Suprapubic skin (tissue), 4 donors: ENCODE measurements around the gene UBXN1. TPM values are rescaled to one million over a fixed set of nuclear protein-coding genes. Genes with fewer than 3 reads are reported as not detected.

Source experiments
- DNase-seq, 2 donors: peaks; one replicate each; pipeline ENCODE4 v3.0.0-alpha.2; 2019; ENCODE audit warnings: low spot score in 2 of 2
- H3K27ac ChIP-seq: fragments of 200-600 bp; sonication (generic); one replicate; pipeline ENCODE4 v1.5.1; 2019
- H3K27me3 ChIP-seq: fragments of 200-600 bp; sonication (generic); one replicate; pipeline ENCODE4 v1.5.1; 2019
- H3K36me3 ChIP-seq: fragments of 200-600 bp; sonication (generic); one replicate; pipeline ENCODE4 v1.5.1; 2019
- H3K4me1 ChIP-seq: fragments of 200-600 bp; sonication (generic); one replicate; pipeline ENCODE4 v1.5.1; 2019
- H3K4me3 ChIP-seq: fragments of 200-600 bp; sonication (generic); one replicate; pipeline ENCODE4 v1.5.1; 2019; ENCODE audit warnings: mild to moderate bottlenecking
- H3K9me3 ChIP-seq: fragments of 200-600 bp; sonication (generic); one replicate; pipeline ENCODE4 v1.5.1; 2019
- EP300 ChIP-seq: sonication (generic); formaldehyde crosslinking; IDR thresholded peaks from one replicate; pipeline ENCODE4 v1.6.1; 2017; ENCODE audit warnings: antibody characterized with exemption
- POLR2A ChIP-seq, 2 donors: fragments of 450-650 bp; IDR thresholded peaks; one replicate each; pipeline ENCODE4 v1.6.1; 2017; ENCODE audit warnings: antibody characterized with exemption in 2 of 2, mild to moderate bottlenecking in 2 of 2, moderate library complexity in 2 of 2
- POLR2AphosphoS5 ChIP-seq, 3 donors: sonication (generic); formaldehyde crosslinking; IDR thresholded peaks; one replicate each; pipeline ENCODE4 v1.6.1; 2017; ENCODE audit warnings: antibody characterized with exemption in 3 of 3
- WGBS: methylation state at CpG from one replicate; pipeline ENCODE4 v1.1.5; 2018; 5-methylcytosine and 5-hydroxymethylcytosine counted together
- total RNA-seq, 4 donors: library from RNA; depleted of rRNA; stranded (reverse); fragments of >200 nt; gene quantifications; one replicate each; pipeline ENCODE4 v1.1.0, GENCODE V29; 2016
- TF ChIP-seq, protein P1 (sequence below), 2 donors: fragments of 200-600 bp in 1 of 2; fragments of 450-650 bp in 1 of 2; sonication (generic) in 1 of 2; IDR thresholded peaks; one replicate each; pipeline ENCODE4 v1.5.1; 2016 to 2019; ENCODE audit warnings: antibody characterized with exemption in 2 of 2, mild to moderate bottlenecking in 1 of 2, moderate library complexity in 1 of 2

The UBXN1 gene
- total RNA-seq, 4 donors from 2014 or later: 125 to 194 (median 143) TPM

DNA sequence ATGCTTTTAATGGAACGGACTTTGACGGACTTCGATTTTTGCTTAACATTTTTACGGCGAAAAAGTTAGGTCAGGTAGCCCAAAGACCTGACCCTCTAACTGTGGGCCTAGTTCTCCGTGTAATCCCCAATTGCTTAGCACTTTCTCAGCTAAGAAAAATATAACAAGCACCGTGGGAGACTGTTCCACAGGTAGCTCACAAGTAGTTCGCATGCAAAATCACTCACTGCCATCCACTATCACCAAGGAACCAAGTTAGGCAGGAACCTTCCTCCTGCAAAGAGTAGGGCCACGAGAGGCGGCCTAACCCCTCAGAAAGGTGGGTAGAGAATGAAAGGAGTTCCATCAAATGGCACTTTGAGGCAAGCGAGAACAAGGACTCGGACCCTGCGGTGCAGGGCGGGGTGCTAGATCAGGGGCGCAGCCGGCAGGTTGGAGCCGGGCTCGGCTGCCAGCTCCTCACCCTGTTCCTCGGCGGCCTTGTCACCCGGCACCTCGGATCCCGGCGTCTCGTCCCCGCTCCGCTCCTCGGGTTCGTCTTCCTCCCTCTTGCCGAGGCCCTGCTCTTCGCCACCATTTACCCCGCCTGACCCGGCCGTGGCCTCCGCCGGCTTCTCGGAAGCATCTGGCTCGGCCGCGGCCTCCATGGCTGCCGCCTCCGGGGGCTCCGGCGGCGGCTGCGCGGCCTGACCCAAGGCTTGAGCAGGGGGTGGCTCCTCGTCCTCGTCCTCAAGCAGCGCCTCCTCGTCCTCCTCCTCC lies 47.5 kb upstream of the UBXN1 start:
- H3K4me3 ChIP-seq: peak overlapping the region; percentile 95
- peaks cover 28% of the 10 kb centered on the region for H3K36me3 ChIP-seq
- TF ChIP-seq POLR2A (IDR thresholded peaks at IDR 0.05) (no peak), POLR2AphosphoS5 (IDR thresholded peaks at IDR 0.05) (peak in 1 of 3 donors; percentile 25)
- TF ChIP-seq, protein P1, sequence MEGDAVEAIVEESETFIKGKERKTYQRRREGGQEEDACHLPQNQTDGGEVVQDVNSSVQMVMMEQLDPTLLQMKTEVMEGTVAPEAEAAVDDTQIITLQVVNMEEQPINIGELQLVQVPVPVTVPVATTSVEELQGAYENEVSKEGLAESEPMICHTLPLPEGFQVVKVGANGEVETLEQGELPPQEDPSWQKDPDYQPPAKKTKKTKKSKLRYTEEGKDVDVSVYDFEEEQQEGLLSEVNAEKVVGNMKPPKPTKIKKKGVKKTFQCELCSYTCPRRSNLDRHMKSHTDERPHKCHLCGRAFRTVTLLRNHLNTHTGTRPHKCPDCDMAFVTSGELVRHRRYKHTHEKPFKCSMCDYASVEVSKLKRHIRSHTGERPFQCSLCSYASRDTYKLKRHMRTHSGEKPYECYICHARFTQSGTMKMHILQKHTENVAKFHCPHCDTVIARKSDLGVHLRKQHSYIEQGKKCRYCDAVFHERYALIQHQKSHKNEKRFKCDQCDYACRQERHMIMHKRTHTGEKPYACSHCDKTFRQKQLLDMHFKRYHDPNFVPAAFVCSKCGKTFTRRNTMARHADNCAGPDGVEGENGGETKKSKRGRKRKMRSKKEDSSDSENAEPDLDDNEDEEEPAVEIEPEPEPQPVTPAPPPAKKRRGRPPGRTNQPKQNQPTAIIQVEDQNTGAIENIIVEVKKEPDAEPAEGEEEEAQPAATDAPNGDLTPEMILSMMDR (IDR thresholded peaks at IDR 0.05): no peak
- H3K27me3 ChIP-seq: no peaks in the 10 kb centered on the region
- no peaks in the 10 kb centered on the region for H3K9me3 ChIP-seq
- peak in 1 of 2 donors; percentile 73 for DNase-seq
- under 1% methylated on average over 11 of the region's 51 CpGs for WGBS
- H3K27ac ChIP-seq: peak overlapping the region; percentile 97
- peaks cover 53% of the 10 kb centered on the region for H3K4me1 ChIP-seq

DNA sequence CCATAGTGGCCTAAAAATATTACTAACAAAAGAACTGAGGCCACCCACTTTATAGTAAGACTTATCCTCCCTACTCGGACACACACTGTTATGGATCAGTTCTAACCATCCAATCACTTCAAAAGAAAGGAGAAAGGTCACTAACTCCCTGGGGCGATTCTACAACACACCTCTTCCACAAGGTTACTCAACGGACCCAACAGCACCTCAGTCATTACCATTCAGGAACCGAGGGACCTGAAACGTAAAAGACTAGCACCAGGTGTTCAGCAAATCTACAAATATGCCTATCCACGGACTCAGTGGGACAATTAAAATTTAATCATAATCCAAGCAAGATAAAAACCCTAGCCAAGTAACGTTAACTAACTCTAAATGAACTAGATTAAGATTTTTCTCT lies 46.8 kb upstream of the UBXN1 start:
- Histone ChIP-seq H3K36me3 (peaks cover 35% of the 10 kb centered on the region), H3K27ac (peak overlapping the region; percentile 97), H3K4me3 (peak overlapping the region; percentile 95), H3K4me1 (peaks cover 50% of the 10 kb centered on the region), H3K9me3 (no peaks in the 10 kb centered on the region), H3K27me3 (no peaks in the 10 kb centered on the region)
- DNase-seq: peak in 1 of 2 donors; percentile 1
- TF ChIP-seq POLR2AphosphoS5 (IDR thresholded peaks at IDR 0.05) (no peak), EP300 (no peak), POLR2A (IDR thresholded peaks at IDR 0.05) (no peak)
- TF ChIP-seq, protein P1 (IDR thresholded peaks at IDR 0.05): no peak
- 2% methylated on average over 7 of the region's 7 CpGs for WGBS

DNA sequence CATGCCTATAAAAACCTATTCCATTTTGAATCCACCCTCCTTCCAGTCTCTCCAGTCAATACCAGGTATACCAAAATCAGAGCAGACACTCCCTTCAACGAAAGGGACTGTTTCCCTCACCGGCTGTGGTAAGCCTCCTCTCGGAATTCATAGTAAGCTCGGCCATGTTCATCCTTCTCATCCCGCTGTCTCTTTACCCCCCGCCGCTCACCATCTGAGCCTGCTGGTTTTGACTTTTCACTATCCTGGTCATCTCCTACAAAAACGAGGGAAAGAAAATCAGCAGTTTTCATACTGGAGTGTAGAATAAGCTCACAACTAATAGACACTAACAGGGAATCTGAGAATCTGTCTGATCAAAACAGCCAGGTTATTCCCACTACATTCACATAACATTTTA lies 45.3 kb upstream of the UBXN1 start:
- Histone ChIP-seq H3K27ac (no peak overlapping the region), H3K36me3 (peaks cover 50% of the 10 kb centered on the region), H3K27me3 (no peaks in the 10 kb centered on the region), H3K4me1 (peaks cover 40% of the 10 kb centered on the region), H3K9me3 (no peaks in the 10 kb centered on the region), H3K4me3 (peak overlapping the region; percentile 95)
- 22% methylated on average over 8 of the region's 8 CpGs for WGBS
- DNase-seq: peak in 1 of 2 donors; percentile 31
- no peak for TF ChIP-seq POLR2A (IDR thresholded peaks at IDR 0.05)
- TF ChIP-seq EP300: no peak
- TF ChIP-seq, protein P1 (IDR thresholded peaks at IDR 0.05): no peak
- TF ChIP-seq POLR2AphosphoS5 (IDR thresholded peaks at IDR 0.05): no peak

DNA sequence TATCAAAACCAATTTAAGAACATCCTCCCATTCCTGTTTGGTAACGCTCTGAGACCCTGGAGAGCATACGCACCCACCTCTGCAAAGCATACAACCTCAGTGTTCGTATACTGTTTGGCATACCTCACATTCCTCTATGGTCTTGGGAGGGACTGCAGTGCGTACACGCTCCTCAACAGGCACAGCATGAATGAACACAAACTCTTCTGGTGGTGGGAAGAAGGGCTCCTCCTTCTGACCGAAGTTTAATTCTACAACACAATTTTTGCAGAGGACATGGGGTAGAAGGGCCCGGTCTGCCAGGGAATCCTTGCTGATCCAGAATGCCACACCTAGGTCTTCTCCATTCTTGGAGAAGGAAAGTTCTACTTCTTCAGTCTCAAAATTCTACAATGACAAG lies 43.1 kb upstream of the UBXN1 start:
- peaks cover 49% of the 10 kb centered on the region for H3K4me1 ChIP-seq
- DNase-seq: no peak
- no peak overlapping the region for H3K4me3 ChIP-seq
- no peaks in the 10 kb centered on the region for H3K27me3 ChIP-seq
- 74% methylated on average over 7 of the region's 7 CpGs for WGBS
- H3K27ac ChIP-seq: no peak overlapping the region
- peaks cover 72% of the 10 kb centered on the region for H3K36me3 ChIP-seq
- no peaks in the 10 kb centered on the region for H3K9me3 ChIP-seq
- TF ChIP-seq EP300 (no peak), POLR2A (IDR thresholded peaks at IDR 0.05) (no peak), POLR2AphosphoS5 (IDR thresholded peaks at IDR 0.05) (no peak)
- TF ChIP-seq, protein P1 (IDR thresholded peaks at IDR 0.05): no peak

DNA sequence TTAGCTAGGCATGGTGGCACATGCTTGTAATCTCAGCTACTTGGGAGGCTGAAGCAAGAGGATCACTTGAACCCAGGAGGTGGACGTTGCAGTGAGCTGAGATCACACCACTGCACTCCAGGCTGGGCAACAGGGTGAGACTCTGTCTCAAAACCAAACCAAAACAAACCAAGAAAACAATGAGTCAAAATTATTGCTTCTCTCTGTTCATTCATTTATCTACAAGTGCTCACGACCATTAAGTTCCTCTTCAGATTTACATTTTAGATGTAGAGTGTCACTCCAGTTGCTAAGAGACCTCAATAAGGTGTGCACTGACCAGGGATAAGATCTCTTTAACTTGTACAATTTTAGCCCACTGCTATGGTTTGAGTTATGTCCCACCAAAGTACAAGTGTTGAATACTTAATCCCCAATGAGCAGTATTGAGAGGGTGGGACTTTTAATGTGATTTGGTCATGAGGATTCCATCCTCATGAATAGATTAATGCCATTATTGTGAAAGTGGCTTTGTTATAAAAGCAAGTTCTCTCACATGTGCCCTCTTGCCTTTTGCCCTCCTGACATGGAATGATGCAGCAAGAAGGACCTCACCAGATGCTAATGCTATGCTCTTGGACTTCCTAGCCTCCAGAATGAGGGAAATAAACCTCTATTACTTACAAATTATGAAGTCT lies 40.6 kb upstream of the UBXN1 start:
- Histone ChIP-seq H3K27me3 (no peaks in the 10 kb centered on the region), H3K4me3 (no peak overlapping the region), H3K9me3 (no peaks in the 10 kb centered on the region), H3K27ac (no peak overlapping the region), H3K4me1 (peaks cover 31% of the 10 kb centered on the region), H3K36me3 (peaks cover 97% of the 10 kb centered on the region)
- DNase-seq: no peak
- 75% methylated on average over 2 of the region's 2 CpGs for WGBS
- no peak for TF ChIP-seq EP300
- TF ChIP-seq POLR2A (IDR thresholded peaks at IDR 0.05): no peak
- TF ChIP-seq, protein P1 (IDR thresholded peaks at IDR 0.05): no peak
- TF ChIP-seq POLR2AphosphoS5 (IDR thresholded peaks at IDR 0.05): no peak
